CD14-positive monocyte (primary cell): ENCODE measurements around the gene MASP1. TPM values are rescaled to one million over a fixed set of nuclear protein-coding genes. Genes with fewer than 3 reads are reported as not detected.

Experiments used
- DNase-seq, 3 donors: peaks; one replicate each; pipeline ENCODE4 v3.0.0-alpha.2; 2011 to 2022
- H2AFZ ChIP-seq: 2 replicates; pipeline ENCODE4 v1.6.0; 2012; ENCODE audit warnings: mild to moderate bottlenecking, low read depth, low read length, inconsistent platforms; ENCODE audit not compliant: insufficient read depth, poor library complexity, severe bottlenecking
- H3K27ac ChIP-seq, 2 donors: 1 replicate in 1 of 2; 2 replicates in 1 of 2; pipeline ENCODE4 v1.5.1; 2012 to 2013; ENCODE audit warnings: low read length in 2 of 2, control low read depth in 1 of 2, inconsistent platforms in 1 of 2, low read depth in 1 of 2, mild to moderate bottlenecking in 1 of 2
- H3K27me3 ChIP-seq, 2 donors: one replicate each; pipeline versions ENCODE4 v1.6.0 to v1.6.1; 2011 to 2013; ENCODE audit warnings: low read length in 2 of 2; ENCODE audit not compliant: control insufficient read depth in 2 of 2, insufficient read depth in 2 of 2
- H3K36me3 ChIP-seq, 2 donors: replicated peaks in 1 of 2; 1 replicate in 1 of 2; 2 replicates in 1 of 2; pipeline versions ENCODE4 v1.5.1 to v1.6.1; 2012 to 2013; ENCODE audit warnings: low read length in 2 of 2, control low read depth in 1 of 2, inconsistent platforms in 1 of 2, mild to moderate bottlenecking in 1 of 2; ENCODE audit not compliant: insufficient read depth in 2 of 2, control insufficient read depth in 1 of 2
- H3K4me1 ChIP-seq, 2 donors: 1 replicate in 1 of 2; 2 replicates in 1 of 2; pipeline versions ENCODE4 v1.5.1 to v1.6.1; 2012 to 2013; ENCODE audit warnings: low read length in 2 of 2, control low read depth in 1 of 2, inconsistent platforms in 1 of 2, mild to moderate bottlenecking in 1 of 2, moderate library complexity in 1 of 2; ENCODE audit not compliant: insufficient read depth in 2 of 2, control insufficient read depth in 1 of 2
- H3K4me2 ChIP-seq: replicated peaks from 2 replicates; pipeline ENCODE3; 2012; ENCODE audit warnings: low read length, moderate library complexity, mild to moderate bottlenecking; ENCODE audit not compliant: poor library complexity, severe bottlenecking; ENCODE audit errors: extremely low read depth
- H3K4me3 ChIP-seq, 3 experiments: fragments of 200-600 bp in 1 of 3; sonication (generic) in 1 of 3; replicated peaks in 1 of 3; 1 replicate in 2 of 3; 2 replicates in 1 of 3; pipeline ENCODE4 v1.5.1; 2011 to 2013; ENCODE audit warnings: low read length in 3 of 3, mild to moderate bottlenecking in 3 of 3, control low read depth in 2 of 3, low read depth in 2 of 3, inconsistent platforms in 1 of 3, moderate library complexity in 1 of 3
- H3K79me2 ChIP-seq: 2 replicates; pipeline ENCODE4 v1.6.0; 2012; ENCODE audit warnings: mild to moderate bottlenecking, control low read depth, inconsistent platforms, low read length, moderate library complexity; ENCODE audit not compliant: insufficient read depth
- H3K9ac ChIP-seq: 2 replicates; pipeline ENCODE4 v1.6.0; 2017; ENCODE audit warnings: low read length, mild to moderate bottlenecking; ENCODE audit not compliant: insufficient read depth, poor library complexity, severe bottlenecking
- H3K9me3 ChIP-seq, 2 donors: replicated peaks in 1 of 2; 1 replicate in 1 of 2; 2 replicates in 1 of 2; pipeline versions ENCODE4 v1.5.1 to v1.6.1; 2012 to 2013; ENCODE audit warnings: low read length in 2 of 2, control low read depth in 1 of 2; ENCODE audit not compliant: control insufficient read depth in 1 of 2, insufficient read depth in 1 of 2
- H4K20me1 ChIP-seq: 2 replicates; pipeline ENCODE4 v1.6.0; 2012; ENCODE audit warnings: mild to moderate bottlenecking, low read length, control low read depth, moderate library complexity; ENCODE audit not compliant: insufficient read depth
- H3K27ac Mint-ChIP-seq, 7 donors: one replicate each; pipeline ENCODE4 v1.8.0; 2020; ENCODE audit warnings: mild to moderate bottlenecking in 7 of 7, mixed read lengths in 7 of 7, moderate library complexity in 6 of 7, inconsistent platforms in 2 of 7
- H3K27me3 Mint-ChIP-seq, 3 donors: one replicate each; pipeline ENCODE4 v1.8.0; 2021 to 2022; ENCODE audit warnings: low read depth in 3 of 3, mild to moderate bottlenecking in 3 of 3, mixed read lengths in 3 of 3, moderate library complexity in 3 of 3, inconsistent platforms in 1 of 3
- H3K36me3 Mint-ChIP-seq, 2 donors: one replicate each; pipeline ENCODE4 v1.8.0; 2020; ENCODE audit warnings: mixed read lengths in 2 of 2, inconsistent platforms in 1 of 2, mild to moderate bottlenecking in 1 of 2
- H3K4me1 Mint-ChIP-seq: one replicate; pipeline ENCODE4 v1.8.0; 2020; ENCODE audit warnings: mild to moderate bottlenecking, mixed read lengths
- H3K4me3 Mint-ChIP-seq, 2 donors: one replicate each; pipeline ENCODE4 v1.8.0; 2020; ENCODE audit warnings: mild to moderate bottlenecking in 2 of 2, mixed read lengths in 2 of 2, moderate library complexity in 1 of 2
- H3K9me3 Mint-ChIP-seq, 7 donors: one replicate each; pipeline ENCODE4 v1.8.0; 2020 to 2022; ENCODE audit warnings: mixed read lengths in 7 of 7, mild to moderate bottlenecking in 6 of 7, moderate library complexity in 6 of 7, inconsistent platforms in 2 of 7
- WGBS: methylation state at CpG from one replicate; pipeline ENCODE4 v1.1.5; 2013; ENCODE audit warnings: missing lambda C conversion rate; ENCODE audit not compliant: insufficient coverage; 5-methylcytosine and 5-hydroxymethylcytosine counted together
- intact Hi-C, 2 donors: fragments of 100-400 bp; cut with micrococcal nuclease; formaldehyde crosslinking; loops; one replicate each; pipeline versions ENCODE4 v1.15.0 to v1.15.1; 2023
- polyA plus RNA-seq, 3 donors: library from polyadenylated mRNA; depleted of rRNA in 1 of 3; unstranded in 2 of 3; stranded (reverse) in 1 of 3; fragments of 300-500 nt in 2 of 3; fragments of >200 nt in 1 of 3; fragmentation: Illumina TruSeq in 2 of 3; gene quantifications; 1 replicate in 2 of 3; 2 replicates in 1 of 3; pipeline ENCODE4 v1.2.3, GENCODE V29; 2012 to 2021
- TF ChIP-seq, protein P1 (sequence below): fragments of 200-600 bp; IDR thresholded peaks from one replicate; pipeline ENCODE4 v1.8.0; 2022; ENCODE audit warnings: antibody characterized with exemption, mild to moderate bottlenecking

MASP1 gene
- polyA plus RNA-seq, 3 donors = not detected

- no peaks in the 10 kb centered on the region for H3K9me3 ChIP-seq
- Mint-ChIP-seq H3K27me3 (peaks cover 7 to 10% (median 8%) of the 10 kb centered on the region in 3 donors), H3K4me1 (peaks cover 5% of the 10 kb centered on the region), H3K36me3 (no peaks in the 10 kb centered on the region), H3K9me3 (no peaks in the 10 kb centered on the region), H3K4me3 (no peak overlapping the region), H3K27ac (no peak overlapping the region)
- TF ChIP-seq, protein P1, sequence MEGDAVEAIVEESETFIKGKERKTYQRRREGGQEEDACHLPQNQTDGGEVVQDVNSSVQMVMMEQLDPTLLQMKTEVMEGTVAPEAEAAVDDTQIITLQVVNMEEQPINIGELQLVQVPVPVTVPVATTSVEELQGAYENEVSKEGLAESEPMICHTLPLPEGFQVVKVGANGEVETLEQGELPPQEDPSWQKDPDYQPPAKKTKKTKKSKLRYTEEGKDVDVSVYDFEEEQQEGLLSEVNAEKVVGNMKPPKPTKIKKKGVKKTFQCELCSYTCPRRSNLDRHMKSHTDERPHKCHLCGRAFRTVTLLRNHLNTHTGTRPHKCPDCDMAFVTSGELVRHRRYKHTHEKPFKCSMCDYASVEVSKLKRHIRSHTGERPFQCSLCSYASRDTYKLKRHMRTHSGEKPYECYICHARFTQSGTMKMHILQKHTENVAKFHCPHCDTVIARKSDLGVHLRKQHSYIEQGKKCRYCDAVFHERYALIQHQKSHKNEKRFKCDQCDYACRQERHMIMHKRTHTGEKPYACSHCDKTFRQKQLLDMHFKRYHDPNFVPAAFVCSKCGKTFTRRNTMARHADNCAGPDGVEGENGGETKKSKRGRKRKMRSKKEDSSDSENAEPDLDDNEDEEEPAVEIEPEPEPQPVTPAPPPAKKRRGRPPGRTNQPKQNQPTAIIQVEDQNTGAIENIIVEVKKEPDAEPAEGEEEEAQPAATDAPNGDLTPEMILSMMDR = no peak
- no CpG with 5 or more reads among the region's 14 CpGs for WGBS
- no peaks in the 10 kb centered on the region for H3K79me2 ChIP-seq
- H2AFZ ChIP-seq = no peak overlapping the region
- H3K27me3 ChIP-seq = peaks cover 0 to 21% of the 10 kb centered on the region in 2 donors
- H4K20me1 ChIP-seq = no peaks in the 10 kb centered on the region
- no peak for DNase-seq
- H3K36me3 ChIP-seq = no peaks in the 10 kb centered on the region
- peaks cover 0 to 3% of the 10 kb centered on the region in 2 donors for H3K4me1 ChIP-seq
- intact Hi-C loops = no loop called here
- H3K4me3 ChIP-seq = no peak overlapping the region
- no peak overlapping the region for H3K27ac ChIP-seq
- H3K4me2 ChIP-seq = no peak overlapping the region
- H3K9ac ChIP-seq = no peak overlapping the region
Observed at GRCh38 chr3:187288855-187289605, 2.5 kb downstream of the MASP1 start.

DNA sequence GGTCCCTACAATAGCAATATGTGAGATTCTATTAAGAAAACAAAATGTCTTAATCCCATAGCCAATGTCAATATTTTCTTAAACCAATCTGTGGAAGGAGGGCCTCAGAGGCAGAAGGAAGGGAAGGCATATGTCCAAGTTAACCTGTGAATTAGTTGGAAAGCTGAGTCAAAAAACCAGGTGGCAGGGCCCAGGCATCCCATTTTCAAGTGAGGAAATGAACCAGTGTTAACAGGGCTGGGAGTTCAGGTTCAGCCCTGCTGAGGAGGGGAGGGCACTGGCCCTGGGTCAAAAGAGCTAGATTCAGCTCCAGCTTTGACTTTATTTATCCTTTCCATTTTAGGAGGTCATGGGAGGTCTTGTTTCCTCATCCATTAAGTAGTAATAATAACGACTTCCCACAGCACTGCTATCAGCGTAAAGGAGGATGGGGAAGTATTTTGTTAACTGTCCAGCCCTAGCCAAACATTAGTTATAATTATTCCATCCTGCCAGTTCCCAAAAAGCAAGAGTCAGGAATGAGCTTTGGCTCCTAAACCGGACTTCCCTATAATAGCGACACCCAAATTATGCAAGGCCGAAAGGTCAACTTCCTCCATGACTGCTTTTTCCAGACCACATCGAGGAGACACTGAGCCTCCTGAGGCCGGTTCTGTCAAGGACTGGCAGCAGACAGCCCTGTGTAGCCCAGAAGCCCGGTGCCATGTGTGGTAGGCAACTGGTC is 3.2 kb downstream of the MASP1 start:
- WGBS = 27% methylated on average over 4 of the region's 8 CpGs
- Histone ChIP-seq H4K20me1 (no peaks in the 10 kb centered on the region), H3K79me2 (no peaks in the 10 kb centered on the region), H3K4me2 (no peak overlapping the region), H3K4me1 (peaks cover 0 to 3% of the 10 kb centered on the region in 2 donors), H3K27ac (no peak overlapping the region), H3K4me3 (no peak overlapping the region), H3K9me3 (no peaks in the 10 kb centered on the region), H2AFZ (no peak overlapping the region), H3K36me3 (no peaks in the 10 kb centered on the region), H3K9ac (no peak overlapping the region), H3K27me3 (peaks cover 0 to 21% of the 10 kb centered on the region in 2 donors)
- Mint-ChIP-seq H3K27me3 (peaks cover 7 to 10% (median 8%) of the 10 kb centered on the region in 3 donors), H3K27ac (no peak overlapping the region), H3K4me3 (no peak overlapping the region), H3K4me1 (peaks cover 5% of the 10 kb centered on the region), H3K9me3 (no peaks in the 10 kb centered on the region), H3K36me3 (no peaks in the 10 kb centered on the region)
- TF ChIP-seq, protein P1 = no peak
- DNase-seq = peak; percentile 3 to 23 (median 16)
- intact Hi-C loops = no loop called here
